HepG2 (cell line): Measurements from ENCODE around the gene BLOC1S4.
A peak's percentile ranks its signal among the peaks of the same experiment; 100 is the strongest.

ENCODE experiments used
- CBX1 ChIP-seq: IDR thresholded peaks from one replicate; pipeline ENCODE4 v1.6.1; 2016; ENCODE audit warnings: antibody characterized with exemption, low read depth
- EP300 ChIP-seq, 3 experiments: sonication (generic) in 1 of 3; formaldehyde crosslinking in 1 of 3; IDR thresholded peaks; 2 replicates each; pipeline versions ENCODE4 v1.5.1 to v1.6.1; 2011 to 2020; ENCODE audit warnings: low read depth in 2 of 3, low read length in 2 of 3, borderline replicate concordance in 1 of 3, improper control_type of control experiment in 1 of 3, mild to moderate bottlenecking in 1 of 3, missing genetic modification reagents in 1 of 3, moderate library complexity in 1 of 3
- HNF4A ChIP-seq: sonication (generic); formaldehyde crosslinking; IDR thresholded peaks from 2 replicates; pipeline ENCODE4 v1.4.0; 2020; ENCODE audit warnings: missing genetic modification reagents
- HNF4G ChIP-seq, 2 experiments: sonication (generic) in 1 of 2; formaldehyde crosslinking in 1 of 2; IDR thresholded peaks; 2 replicates each; pipeline versions ENCODE4 v1.4.0 to v1.6.1; 2011 to 2020; ENCODE audit warnings: borderline replicate concordance in 2 of 2, low read depth in 2 of 2, mild to moderate bottlenecking in 2 of 2, low read length in 1 of 2, missing genetic modification reagents in 1 of 2, moderate library complexity in 1 of 2
- HOXA5 ChIP-seq: sonication (generic); formaldehyde crosslinking; IDR thresholded peaks from 2 replicates; pipeline ENCODE4 v1.4.0; 2020; ENCODE audit warnings: missing genetic modification reagents
- KDM5B ChIP-seq: sonication (generic); formaldehyde crosslinking; IDR thresholded peaks from 2 replicates; pipeline ENCODE4 v1.4.0; 2020; ENCODE audit warnings: missing genetic modification reagents, mild to moderate bottlenecking, borderline replicate concordance
- MAX ChIP-seq: IDR thresholded peaks from 2 replicates; pipeline ENCODE4 v1.6.1; 2012; ENCODE audit warnings: inconsistent platforms
- NFKB2 ChIP-seq: sonication (generic); formaldehyde crosslinking; IDR thresholded peaks from 2 replicates; pipeline ENCODE4 v1.4.0; 2020; ENCODE audit warnings: missing genetic modification reagents, borderline replicate concordance
- TCF7 ChIP-seq: sonication (generic); IDR thresholded peaks from 2 replicates; pipeline ENCODE4 v1.6.1; 2016; ENCODE audit warnings: antibody characterized with exemption, low read depth
- ZNF138 ChIP-seq: sonication (generic); formaldehyde crosslinking; IDR thresholded peaks from 2 replicates; pipeline ENCODE4 v1.5.0; 2020; ENCODE audit warnings: mild to moderate bottlenecking, low read depth, missing genetic modification reagents
- ZNF572 ChIP-seq: sonication (generic); formaldehyde crosslinking; IDR thresholded peaks from 2 replicates; pipeline ENCODE4 v1.5.1; 2020; ENCODE audit warnings: mild to moderate bottlenecking, missing genetic modification reagents
- ZNF576 ChIP-seq: sonication (generic); formaldehyde crosslinking; IDR thresholded peaks from 2 replicates; pipeline ENCODE4 v1.4.0; 2020; ENCODE audit warnings: mild to moderate bottlenecking, missing genetic modification reagents
- TF ChIP-seq, protein P1 (sequence below): IDR thresholded peaks from 2 replicates; pipeline ENCODE4 v1.6.1; 2016

- TF ChIP-seq ZNF138 (CRISPR knock-in tag): no peak
- no peak for TF ChIP-seq TCF7
- no peak for TF ChIP-seq CBX1
- no peak for TF ChIP-seq EP300 (IDR thresholded peaks at IDR 0.05; ENCODE audit: low read depth in 2 of 2, low read length in 2 of 2)
- no peak for TF ChIP-seq EP300 (CRISPR knock-in tag; IDR thresholded peaks at IDR 0.05; ENCODE audit: borderline replicate concordance)
- no peak for TF ChIP-seq HNF4A
- peak; percentile 45; the same call in 1 of the 2 replicates for TF ChIP-seq NFKB2 (CRISPR knock-in tag)
- no peak for TF ChIP-seq HNF4G (IDR thresholded peaks at IDR 0.05; ENCODE audit: borderline replicate concordance, low read depth, low read length)
- TF ChIP-seq HNF4G (CRISPR knock-in tag; IDR thresholded peaks at IDR 0.05; ENCODE audit: borderline replicate concordance, low read depth): no peak
- TF ChIP-seq ZNF572: peak; percentile 45; the same call in 1 of the 2 replicates
- no peak for TF ChIP-seq MAX
- TF ChIP-seq, protein P1, sequence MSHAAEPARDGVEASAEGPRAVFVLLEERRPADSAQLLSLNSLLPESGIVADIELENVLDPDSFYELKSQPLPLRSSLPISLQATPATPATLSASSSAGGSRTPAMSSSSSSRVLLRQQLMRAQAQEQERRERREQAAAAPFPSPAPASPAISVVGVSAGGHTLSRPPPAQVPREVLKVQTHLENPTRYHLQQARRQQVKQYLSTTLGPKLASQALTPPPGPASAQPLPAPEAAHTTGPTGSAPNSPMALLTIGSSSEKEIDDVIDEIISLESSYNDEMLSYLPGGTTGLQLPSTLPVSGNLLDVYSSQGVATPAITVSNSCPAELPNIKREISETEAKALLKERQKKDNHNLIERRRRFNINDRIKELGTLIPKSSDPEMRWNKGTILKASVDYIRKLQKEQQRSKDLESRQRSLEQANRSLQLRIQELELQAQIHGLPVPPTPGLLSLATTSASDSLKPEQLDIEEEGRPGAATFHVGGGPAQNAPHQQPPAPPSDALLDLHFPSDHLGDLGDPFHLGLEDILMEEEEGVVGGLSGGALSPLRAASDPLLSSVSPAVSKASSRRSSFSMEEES (CRISPR knock-in tag): no peak
- no peak; the same call in 1 of the 2 replicates for TF ChIP-seq KDM5B (CRISPR knock-in tag)
- TF ChIP-seq HOXA5 (CRISPR knock-in tag): no peak
- TF ChIP-seq ZNF576 (CRISPR knock-in tag): no peak
Measured at GRCh38 chr4:6746721-6747293, 30.8 kb downstream of the BLOC1S4 start.
